GM18520 (cell line): ENCODE results near the gene PARP8.

Source experiments
- ATAC-seq: cut with Tn5 transposase; IDR thresholded peaks from one replicate; pipeline ENCODE4 v1.9.1; 2021; ENCODE audit not compliant: unreplicated experiment

PARP8 gene

GRCh38 chr5:50887889-50888633, 221.6 kb downstream of the PARP8 start:
- no peak for ATAC-seq

GRCh38 chr5:50888751-50889150, 222.3 kb downstream of the PARP8 start:
- ATAC-seq: no peak

GRCh38 chr5:50889790-50890189, 223.4 kb downstream of the PARP8 start:
- no peak for ATAC-seq
